IPS-18a (cell line): ENCODE measurements around the gene FZD8.

Experiments
- H3K27ac ChIP-seq: one replicate; pipeline ENCODE4 v1.5.1; 2013; ENCODE audit warnings: low read length
- H3K27me3 ChIP-seq: one replicate; pipeline ENCODE4 v1.6.1; 2013; ENCODE audit warnings: mild to moderate bottlenecking, low read length; ENCODE audit not compliant: control insufficient read depth, insufficient read depth
- H3K36me3 ChIP-seq: one replicate; pipeline ENCODE4 v1.6.1; 2013; ENCODE audit warnings: low read depth, low read length; ENCODE audit not compliant: control insufficient read depth
- H3K4me1 ChIP-seq: one replicate; pipeline ENCODE4 v1.6.1; 2013; ENCODE audit warnings: low read depth, low read length; ENCODE audit not compliant: control insufficient read depth
- H3K4me3 ChIP-seq: one replicate; pipeline ENCODE4 v1.5.1; 2013; ENCODE audit warnings: low read length
- H3K9ac ChIP-seq: one replicate; pipeline ENCODE4 v1.6.1; 2013; ENCODE audit warnings: mild to moderate bottlenecking, low read length, moderate library complexity
- H3K9me3 ChIP-seq: one replicate; pipeline ENCODE4 v1.6.1; 2013; ENCODE audit warnings: low read depth, low read length; ENCODE audit not compliant: control insufficient read depth

Gene FZD8

DNA sequence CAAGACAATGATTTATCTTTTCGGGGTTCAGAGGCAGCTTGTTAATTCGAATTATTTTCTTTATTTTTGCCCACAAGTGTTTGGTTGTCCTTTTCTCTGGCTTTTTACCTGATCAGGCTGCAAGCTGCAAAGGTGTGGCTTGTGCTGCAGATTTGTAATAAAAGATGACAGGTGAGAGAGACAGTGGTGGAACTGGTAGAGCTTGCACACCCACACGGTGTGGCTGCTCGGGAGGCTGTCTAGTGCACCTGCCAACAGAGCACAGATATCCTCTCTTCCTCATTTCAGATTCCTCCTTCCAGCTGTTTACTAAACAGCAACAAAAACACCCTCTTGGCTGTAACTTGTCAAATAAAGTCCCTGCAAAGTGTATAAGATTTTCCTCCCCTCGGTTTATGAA, 27.8 kb downstream of the FZD8 start:
- Histone ChIP-seq H3K27ac (no peak overlapping the region), H3K9me3 (no peaks in the 10 kb centered on the region), H3K4me3 (no peak overlapping the region)

DNA sequence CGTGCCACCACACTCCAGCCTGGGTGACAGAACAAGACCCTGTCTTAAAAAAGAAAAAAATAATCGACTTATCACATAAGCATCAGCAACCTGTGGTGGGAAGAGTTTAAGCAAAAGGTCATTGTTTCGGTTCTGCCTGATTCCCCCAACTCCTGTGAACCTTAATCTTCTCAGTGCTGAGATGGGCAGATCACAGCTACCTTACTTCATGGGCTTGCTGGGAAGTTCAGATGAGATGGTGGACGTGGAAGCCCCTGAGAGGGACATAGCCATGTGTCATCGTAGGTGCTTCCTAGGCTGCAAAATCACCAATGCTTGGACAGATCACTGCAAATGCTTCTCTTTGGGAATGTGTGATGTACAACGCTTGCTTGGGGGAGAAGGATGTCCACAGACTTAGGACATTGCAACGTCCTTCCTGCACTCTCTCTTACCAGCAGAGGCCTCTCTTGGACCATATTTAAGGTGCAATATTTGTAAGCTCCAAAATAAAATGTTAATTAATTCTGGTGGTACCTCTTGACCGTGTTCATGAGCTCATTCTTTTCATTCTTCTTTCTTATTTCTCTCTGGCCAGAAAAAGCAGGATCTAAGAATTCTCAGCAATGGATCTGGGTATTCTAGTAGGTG, 28.4 kb downstream of the FZD8 start:
- Histone ChIP-seq H3K36me3 (no peaks in the 10 kb centered on the region), H3K4me3 (no peak overlapping the region), H3K9me3 (no peaks in the 10 kb centered on the region)

More for the DNA sequence above, 27.8 kb downstream of the FZD8 start:
- no peaks in the 10 kb centered on the region for H3K36me3 ChIP-seq
- no peaks in the 10 kb centered on the region for H3K4me1 ChIP-seq
- no peak overlapping the region for H3K9ac ChIP-seq
- H3K27me3 ChIP-seq: no peaks in the 10 kb centered on the region

DNA sequence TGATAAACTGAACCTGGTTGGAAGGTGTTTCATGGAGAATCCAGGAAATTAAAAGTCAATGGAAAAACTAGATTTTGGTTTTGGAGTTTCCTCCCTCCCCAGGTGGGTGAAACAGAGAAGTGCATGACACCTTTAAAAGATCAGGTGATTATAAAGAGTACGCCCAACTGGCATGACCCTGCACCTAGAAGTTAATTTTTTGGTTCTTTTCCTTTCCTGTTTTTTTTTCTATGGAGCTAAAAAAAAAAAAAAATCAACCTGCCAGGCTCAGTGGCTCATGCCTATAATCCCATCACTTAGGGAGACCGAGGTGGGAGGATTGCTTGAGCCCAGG, 29.0 kb downstream of the FZD8 start:
- Histone ChIP-seq H3K9me3 (no peaks in the 10 kb centered on the region), H3K9ac (no peak overlapping the region), H3K36me3 (no peaks in the 10 kb centered on the region), H3K4me3 (no peak overlapping the region), H3K4me1 (no peaks in the 10 kb centered on the region), H3K27ac (no peak overlapping the region), H3K27me3 (no peaks in the 10 kb centered on the region)

More for the DNA sequence above, 28.4 kb downstream of the FZD8 start:
- Histone ChIP-seq H3K9ac (no peak overlapping the region), H3K27ac (no peak overlapping the region), H3K27me3 (no peaks in the 10 kb centered on the region), H3K4me1 (no peaks in the 10 kb centered on the region)

DNA sequence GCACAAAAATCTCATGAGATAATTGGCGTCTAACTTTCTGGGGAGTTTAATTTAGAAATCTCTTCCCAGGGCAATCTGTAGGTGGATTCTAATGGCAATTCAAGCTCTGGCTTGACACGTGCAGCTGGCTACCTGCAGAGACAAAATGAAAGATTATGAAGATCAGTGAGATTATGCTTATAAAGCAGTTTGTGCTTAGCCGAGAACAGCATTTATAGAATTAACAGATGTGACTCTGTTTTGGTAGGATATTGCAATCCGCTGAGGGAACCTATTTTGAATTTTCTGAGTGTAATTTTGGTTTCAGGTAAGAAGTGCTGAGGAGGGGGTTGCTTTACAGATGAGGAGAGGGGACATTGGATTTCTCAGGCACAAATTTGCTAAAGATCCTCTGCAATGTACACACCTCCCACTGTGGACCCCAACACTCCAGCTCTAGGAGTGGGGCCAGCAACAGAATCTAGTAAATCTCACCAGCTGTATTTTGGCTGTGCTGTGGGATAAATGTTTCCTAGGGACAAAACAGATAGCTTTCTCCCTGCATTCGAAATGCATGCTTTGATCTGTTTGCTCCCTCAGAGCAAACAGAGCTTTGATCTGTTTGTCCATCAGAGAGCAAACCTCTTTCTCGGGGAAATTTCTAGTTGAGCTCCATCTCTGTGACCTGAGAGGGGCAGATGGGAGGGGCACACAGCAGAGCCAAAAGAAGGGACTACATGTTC, 29.6 kb downstream of the FZD8 start:
- Histone ChIP-seq H3K9ac (no peak overlapping the region), H3K27ac (no peak overlapping the region), H3K36me3 (no peaks in the 10 kb centered on the region), H3K27me3 (no peaks in the 10 kb centered on the region), H3K4me3 (no peak overlapping the region), H3K4me1 (no peaks in the 10 kb centered on the region), H3K9me3 (no peaks in the 10 kb centered on the region)

DNA sequence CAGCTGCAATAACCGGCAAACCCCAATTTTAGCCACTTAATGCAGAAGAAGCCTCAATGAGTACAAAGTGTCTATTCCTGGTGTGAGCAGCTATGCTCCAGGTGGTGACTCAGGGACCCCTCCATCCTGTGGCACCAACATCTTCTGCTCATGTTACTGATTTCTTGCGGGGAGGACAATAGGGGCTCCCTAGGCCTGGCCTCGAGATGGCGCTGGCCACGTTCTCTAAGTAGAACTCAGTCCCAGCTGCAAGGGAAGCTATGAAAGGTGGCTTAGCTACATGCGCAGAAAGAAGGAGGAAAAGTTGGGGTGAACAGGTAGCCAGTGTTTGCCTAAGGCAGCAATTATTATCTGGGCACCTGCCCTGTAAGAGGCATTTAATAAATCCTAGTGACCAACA, 30.3 kb downstream of the FZD8 start:
- Histone ChIP-seq H3K9ac (no peak overlapping the region), H3K27ac (no peak overlapping the region), H3K4me1 (no peaks in the 10 kb centered on the region), H3K9me3 (no peaks in the 10 kb centered on the region), H3K4me3 (no peak overlapping the region), H3K27me3 (no peaks in the 10 kb centered on the region), H3K36me3 (no peaks in the 10 kb centered on the region)

DNA sequence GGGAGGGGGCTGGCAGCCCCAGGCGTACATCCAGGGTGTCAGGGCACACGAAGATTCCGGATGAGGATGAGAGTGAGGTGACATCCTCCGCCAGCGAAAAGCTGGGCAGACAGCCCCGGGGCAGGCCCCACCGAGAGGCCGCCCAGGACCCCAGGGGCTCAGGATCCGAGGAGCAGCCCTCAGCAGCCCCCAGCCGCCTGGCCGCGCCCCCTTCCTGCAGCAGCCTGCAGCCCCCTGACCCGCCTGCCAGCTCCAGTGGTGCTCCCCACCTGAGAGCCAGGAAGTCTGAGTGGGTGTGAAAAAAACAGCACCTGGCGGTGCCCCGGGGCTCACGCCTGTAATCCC, 33.8 kb downstream of the FZD8 start:
- Histone ChIP-seq H3K27ac (no peak overlapping the region), H3K27me3 (no peaks in the 10 kb centered on the region), H3K9ac (no peak overlapping the region), H3K9me3 (no peaks in the 10 kb centered on the region), H3K4me3 (no peak overlapping the region), H3K36me3 (no peaks in the 10 kb centered on the region), H3K4me1 (no peaks in the 10 kb centered on the region)

DNA sequence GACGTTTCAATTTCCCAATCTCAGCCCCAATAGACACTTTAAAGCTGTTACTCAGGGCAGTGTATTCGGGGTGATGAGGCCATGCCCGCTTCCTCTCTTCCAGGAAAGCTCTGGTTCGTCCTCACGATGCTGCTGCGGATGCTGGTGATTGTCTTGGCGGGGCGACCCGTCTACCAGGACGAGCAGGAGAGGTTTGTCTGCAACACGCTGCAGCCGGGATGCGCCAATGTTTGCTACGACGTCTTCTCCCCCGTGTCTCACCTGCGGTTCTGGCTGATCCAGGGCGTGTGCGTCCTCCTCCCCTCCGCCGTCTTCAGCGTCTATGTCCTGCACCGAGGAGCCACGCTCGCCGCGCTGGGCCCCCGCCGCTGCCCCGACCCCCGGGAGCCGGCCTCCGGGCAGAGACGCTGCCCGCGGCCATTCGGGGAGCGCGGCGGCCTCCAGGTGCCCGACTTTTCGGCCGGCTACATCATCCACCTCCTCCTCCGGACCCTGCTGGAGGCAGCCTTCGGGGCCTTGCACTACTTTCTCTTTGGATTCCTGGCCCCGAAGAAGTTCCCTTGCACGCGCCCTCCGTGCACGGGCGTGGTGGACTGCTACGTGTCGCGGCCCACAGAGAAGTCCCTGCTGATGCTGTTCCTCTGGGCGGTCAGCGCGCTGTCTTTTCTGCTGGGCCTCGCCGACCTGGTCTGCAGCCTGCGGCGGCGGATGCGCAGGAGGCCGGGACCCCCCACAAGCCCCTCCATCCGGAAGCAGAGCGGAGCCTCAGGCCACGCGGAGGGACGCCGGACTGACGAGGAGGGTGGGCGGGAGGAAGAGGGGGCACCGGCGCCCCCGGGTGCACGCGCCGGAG, 34.4 kb downstream of the FZD8 start:
- H3K9me3 ChIP-seq: no peaks in the 10 kb centered on the region
- no peaks in the 10 kb centered on the region for H3K36me3 ChIP-seq
- no peak overlapping the region for H3K27ac ChIP-seq
- no peaks in the 10 kb centered on the region for H3K27me3 ChIP-seq
- no peak overlapping the region for H3K9ac ChIP-seq
- no peaks in the 10 kb centered on the region for H3K4me1 ChIP-seq
- H3K4me3 ChIP-seq: no peak overlapping the region

DNA sequence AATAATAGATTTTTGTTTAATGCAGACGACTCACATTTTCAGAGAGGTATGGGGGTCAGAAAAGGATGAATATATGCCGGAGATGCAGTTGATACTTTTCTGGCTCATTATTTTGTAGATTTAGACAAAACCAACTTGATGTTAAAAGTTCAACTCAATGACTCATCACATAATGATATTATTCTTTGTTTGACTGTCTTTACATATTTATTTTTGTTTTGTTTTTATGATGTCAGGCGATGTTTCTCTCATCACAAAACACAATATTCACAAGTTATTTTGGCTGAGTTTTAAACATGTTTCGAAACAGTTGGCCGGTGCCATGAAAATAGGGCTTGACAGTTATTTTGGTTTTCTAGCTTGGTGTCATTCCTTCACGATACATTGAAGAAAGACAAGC, 35.7 kb downstream of the FZD8 start:
- no peaks in the 10 kb centered on the region for H3K9me3 ChIP-seq
- no peaks in the 10 kb centered on the region for H3K36me3 ChIP-seq
- H3K4me1 ChIP-seq: no peaks in the 10 kb centered on the region
- no peak overlapping the region for H3K27ac ChIP-seq
- no peaks in the 10 kb centered on the region for H3K27me3 ChIP-seq
- no peak overlapping the region for H3K4me3 ChIP-seq
- H3K9ac ChIP-seq: no peak overlapping the region

DNA sequence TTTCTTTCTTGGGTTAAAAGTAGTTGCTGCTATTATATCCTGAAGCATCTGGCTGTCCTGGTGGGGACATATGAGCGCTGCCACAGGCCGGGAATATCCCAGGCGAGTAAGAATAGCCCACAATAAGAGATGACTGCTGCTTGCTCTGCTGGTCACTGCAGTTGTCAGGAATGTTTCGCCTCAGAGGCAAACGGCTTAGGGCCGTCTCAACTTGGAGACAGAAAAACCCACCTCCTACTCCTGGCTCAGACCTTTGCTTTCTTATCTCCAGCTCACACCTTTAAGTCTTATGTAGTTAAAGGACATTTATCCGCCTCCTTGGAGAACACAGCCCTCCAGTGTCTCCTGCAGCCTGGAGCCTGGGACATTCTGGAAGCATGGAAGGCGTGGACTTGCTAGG, 36.9 kb downstream of the FZD8 start, which contains the start of gene GJD4:
Gene GJD4 (plus strand): TSS at position 151 of the 400 bp plus-strand sequence. CDS start 227 bp downstream, at position 378.
- Histone ChIP-seq H3K4me1 (no peaks in the 10 kb centered on the region), H3K27ac (no peak within 1 kb of the TSS), H3K9me3 (no peaks in the 10 kb centered on the region), H3K4me3 (no peak within 1 kb of the TSS), H3K27me3 (no peaks in the 10 kb centered on the region), H3K36me3 (no peaks in the 10 kb centered on the region), H3K9ac (no peak within 1 kb of the TSS)

DNA sequence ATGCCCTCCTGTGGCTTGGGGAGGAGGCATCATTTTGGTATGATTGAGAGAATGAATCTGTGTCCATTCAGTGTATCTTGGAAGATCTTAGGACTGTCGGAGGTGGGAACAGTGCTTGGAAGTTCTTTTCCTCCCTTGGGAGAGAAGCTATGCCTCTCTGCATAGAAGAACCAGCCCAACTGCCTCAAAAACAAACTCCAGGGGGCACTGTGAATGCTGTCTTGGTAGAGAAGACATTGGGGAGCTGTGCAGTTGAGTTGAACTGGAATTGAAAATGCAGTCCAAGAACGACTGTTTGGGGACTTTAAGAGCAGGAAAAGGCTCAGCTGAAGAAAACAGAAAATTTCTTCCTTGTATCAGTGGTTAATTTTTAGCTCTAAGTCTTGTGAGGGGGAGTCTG, 41.9 kb downstream of the FZD8 start:
- H3K27ac ChIP-seq: no peak overlapping the region
- H3K4me3 ChIP-seq: no peak overlapping the region
- H3K36me3 ChIP-seq: no peaks in the 10 kb centered on the region
- no peaks in the 10 kb centered on the region for H3K4me1 ChIP-seq
- no peaks in the 10 kb centered on the region for H3K9me3 ChIP-seq
- H3K27me3 ChIP-seq: no peaks in the 10 kb centered on the region
- H3K9ac ChIP-seq: no peak overlapping the region

DNA sequence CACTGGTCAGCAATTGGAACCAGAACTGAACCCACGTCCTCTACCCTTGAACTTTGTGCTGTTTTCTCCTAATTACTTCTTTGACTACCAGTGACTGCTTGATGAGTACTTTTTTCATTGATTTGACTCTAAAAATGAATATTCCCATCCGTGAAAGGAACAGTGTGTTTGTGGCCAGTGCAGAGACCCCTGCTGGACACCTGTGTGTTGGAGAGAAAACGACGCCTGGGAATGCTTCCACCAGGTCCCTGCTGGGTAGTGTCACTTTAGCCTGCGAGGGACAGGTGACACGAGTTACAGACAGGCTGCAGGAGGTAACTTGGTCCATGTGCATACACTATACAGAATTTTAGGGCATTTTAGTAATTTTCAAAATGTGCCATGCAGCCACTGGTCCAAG, 43.7 kb downstream of the FZD8 start:
- H3K27me3 ChIP-seq: no peaks in the 10 kb centered on the region
- H3K36me3 ChIP-seq: no peaks in the 10 kb centered on the region
- no peak overlapping the region for H3K27ac ChIP-seq
- H3K9ac ChIP-seq: no peak overlapping the region
- peaks cover 10% of the 10 kb centered on the region for H3K4me1 ChIP-seq
- H3K9me3 ChIP-seq: no peaks in the 10 kb centered on the region
- H3K4me3 ChIP-seq: no peak overlapping the region
